CMK (cell line): ENCODE results near the gene CXorf58.
"Not testable (repeated sequence)": the region's sequence is repeated elsewhere in the genome, so short reads cannot be mapped to it uniquely, and the experiment has no call there.

Experiments used
- DNase-seq: peaks from one replicate; pipeline ENCODE4 v3.0.0-alpha.2; 2010; ENCODE audit warnings: low read depth

Gene CXorf58

DNA sequence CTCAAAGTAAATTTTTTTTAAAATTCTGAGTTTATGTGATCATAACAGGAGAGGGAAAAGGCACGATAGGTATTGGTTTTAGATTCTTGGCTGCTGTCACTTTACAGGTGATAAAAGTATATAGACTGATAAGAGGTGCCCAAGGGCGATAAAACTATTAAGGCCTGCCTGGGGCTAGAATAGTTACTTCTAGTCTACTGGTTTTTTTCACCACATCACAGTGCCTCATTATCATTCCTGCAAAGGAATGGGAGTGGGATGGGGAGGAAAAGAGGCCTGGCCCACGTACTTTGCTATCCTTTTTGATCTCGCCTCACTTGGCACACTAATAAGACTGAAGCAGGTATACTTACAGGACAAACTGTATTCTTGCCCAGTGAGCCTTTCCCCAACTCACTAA is 46.6 kb downstream of the CXorf58 start:
- DNase-seq = no peak

DNA sequence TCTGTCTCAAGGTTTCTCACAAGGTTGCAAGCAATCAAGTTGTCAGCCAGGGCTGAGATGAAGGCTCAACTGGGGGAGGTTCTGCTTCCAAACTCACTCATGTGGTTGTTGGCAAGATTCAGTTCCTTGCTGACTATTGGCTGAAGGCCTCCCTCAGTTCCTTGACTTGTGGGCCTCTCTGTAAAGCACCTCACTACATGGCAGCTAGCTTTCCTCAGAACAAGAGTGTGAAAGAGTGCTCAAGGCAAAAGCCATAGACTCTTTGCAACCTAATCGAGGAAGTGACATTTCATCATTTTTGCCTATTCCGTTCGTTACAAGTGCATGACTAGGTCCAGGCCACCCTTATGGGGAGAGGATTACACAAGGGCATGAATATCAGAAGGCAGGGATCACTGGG is 52.0 kb downstream of the CXorf58 start:
- no peak for DNase-seq

DNA sequence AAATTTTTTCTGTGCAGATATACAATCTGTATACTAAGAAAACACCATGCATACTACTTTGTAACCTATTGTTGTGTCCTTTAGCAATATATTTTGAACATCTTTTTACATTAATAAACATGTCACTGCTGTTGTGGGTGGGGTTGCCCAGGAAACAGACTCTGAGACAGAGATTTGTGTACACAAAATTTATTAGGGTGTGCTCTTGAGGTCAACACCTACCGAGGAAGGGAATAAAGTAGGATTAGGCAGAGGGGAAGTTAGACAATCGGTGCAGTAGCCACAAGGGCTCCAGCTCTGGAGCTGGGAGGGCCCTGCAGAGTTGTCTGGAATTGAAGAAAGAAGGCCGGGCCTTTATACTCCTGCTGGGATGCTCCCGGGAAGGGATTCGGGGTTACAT is 56.4 kb downstream of the CXorf58 start:
- DNase-seq = no peak

DNA sequence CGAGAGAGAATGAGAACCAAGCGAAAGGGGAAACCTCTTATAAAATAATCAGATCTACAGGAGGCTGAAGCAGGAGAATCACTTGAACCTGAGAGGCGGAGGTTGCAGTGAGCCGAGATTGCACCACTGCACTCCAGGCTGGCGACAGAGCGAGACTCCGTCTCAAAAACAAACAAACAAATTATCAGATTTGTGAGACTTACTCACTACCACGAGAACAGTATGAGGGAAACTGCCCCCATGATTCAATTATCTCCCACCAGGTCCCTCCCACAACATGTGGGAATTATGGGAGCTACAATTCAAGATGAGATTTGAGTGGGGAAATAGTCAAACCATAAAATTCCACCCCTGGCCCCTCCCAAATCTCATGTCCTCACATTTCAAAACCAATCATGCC is 57.8 kb downstream of the CXorf58 start:
- DNase-seq = not testable (repeated sequence)

DNA sequence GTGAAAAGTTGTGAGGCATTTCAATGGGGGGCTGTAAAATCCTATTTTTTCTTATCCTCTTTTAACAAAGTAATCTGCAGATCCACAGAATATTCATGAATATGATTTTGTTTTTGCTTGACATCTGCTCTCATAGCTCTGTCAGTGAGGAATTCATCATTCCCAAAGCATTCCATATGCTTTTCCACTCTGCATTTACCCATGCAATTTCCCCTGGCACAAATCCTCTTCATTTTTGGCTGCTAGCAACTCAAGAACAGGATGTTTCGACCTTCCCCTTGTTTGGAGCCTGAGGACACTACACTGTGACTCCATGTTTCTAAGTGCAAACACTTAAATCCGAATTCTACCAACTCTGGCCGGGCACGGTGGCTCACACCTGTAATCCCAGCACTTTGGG is 70.7 kb downstream of the CXorf58 start:
- DNase-seq = no peak

DNA sequence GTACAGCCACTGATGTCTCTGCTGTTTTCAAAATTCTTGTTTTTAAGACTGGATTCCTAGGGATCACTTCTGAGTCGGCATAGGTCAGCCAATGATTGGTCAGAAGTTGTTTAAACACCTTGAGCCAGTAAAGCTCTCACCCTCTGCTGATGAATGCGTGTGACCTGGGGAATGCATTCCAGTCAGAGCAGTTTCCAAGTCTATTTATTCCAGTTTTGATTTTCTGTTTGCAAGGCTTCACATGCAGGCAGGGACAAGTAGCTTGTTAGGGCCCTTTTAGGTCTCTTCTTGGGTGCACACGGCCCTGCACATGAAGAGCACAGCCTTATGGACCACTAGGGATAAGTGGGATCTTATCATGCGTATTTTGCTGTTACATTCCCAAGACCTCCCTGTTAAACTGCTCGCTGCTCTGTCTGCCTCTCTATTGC is 72.2 kb downstream of the CXorf58 start:
- no peak for DNase-seq

DNA sequence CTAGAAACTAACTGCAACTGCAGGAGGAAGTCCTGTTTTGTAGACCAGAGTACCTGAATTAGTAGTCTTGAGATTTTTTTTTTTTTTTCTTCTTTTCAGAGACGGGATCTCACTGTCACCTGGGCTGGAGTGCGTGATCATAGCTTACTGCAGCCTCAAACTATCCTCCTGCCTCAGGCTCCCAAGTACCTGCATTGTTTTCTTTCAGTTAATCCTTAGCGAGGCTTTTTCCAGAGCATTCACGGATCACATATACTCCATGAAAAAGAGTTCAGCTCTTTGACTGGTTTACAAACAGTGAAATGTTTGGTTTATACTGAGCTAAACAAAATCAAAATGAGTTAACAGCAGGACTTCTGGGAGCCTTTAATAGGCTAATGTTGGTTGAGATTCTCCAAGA is 73.4 kb downstream of the CXorf58 start:
- no peak for DNase-seq

DNA sequence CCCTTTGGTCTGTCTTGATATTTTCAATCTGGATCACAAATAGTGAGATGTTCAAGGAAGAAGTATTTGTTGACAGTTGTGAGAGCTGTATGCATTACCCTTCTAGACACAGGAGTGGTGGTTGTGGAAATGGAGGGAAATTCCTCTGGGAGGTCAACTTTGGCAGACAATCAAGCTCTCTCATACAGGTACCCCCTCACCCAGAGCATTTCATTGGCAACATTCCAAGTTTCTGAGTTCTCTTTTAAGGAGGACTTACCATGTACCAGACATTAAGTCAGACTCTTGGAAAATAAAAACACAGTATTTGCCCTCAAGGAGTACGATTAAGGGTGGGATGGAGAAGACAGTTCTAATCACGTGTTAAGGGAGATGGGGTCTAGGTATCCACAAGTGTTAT is 73.9 kb downstream of the CXorf58 start:
- no peak for DNase-seq

DNA sequence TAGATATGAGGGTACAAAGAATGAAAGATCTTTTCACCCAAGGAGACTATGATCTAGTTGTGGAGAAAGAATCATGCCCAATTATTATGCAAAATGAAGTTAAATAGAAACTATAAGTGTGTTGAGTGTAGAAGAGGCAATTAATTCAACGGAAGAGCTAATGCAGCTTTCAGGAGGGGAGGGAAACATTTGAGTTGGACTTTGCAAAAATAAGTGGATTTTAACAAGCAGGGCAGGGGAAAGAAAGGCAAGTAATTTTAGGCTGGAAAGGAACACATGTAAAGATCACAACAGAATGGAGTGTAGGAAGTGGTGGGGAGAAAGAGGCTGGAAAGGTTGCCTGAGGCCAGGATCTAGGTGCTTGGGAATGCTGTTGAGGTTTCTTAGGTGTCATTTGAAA is 75.1 kb downstream of the CXorf58 start:
- DNase-seq = no peak
